ENCODE data around the gene FAM32A.

The FAM32A gene

GRCh38 chr19:16202320-16203255, 17.4 kb downstream of the FAM32A start:
- no peak for DNase-seq (ENCODE audit: low read depth)

GRCh38 chr19:16203256-16204004, 18.2 kb downstream of the FAM32A start:
- no peak for DNase-seq (ENCODE audit: low read depth)

GRCh38 chr19:16204005-16204294, 18.7 kb downstream of the FAM32A start:
- DNase-seq (ENCODE audit: low read depth), result no peak

- no peak for DNase-seq (ENCODE audit: low read depth)
Observed at GRCh38 chr19:16205205-16206045, 20.2 kb downstream of the FAM32A start.

- DNase-seq (ENCODE audit: low read depth), result no peak
Observed at GRCh38 chr19:16206046-16206605, 20.9 kb downstream of the FAM32A start.

GRCh38 chr19:16206637-16207036, 21.4 kb downstream of the FAM32A start:
- DNase-seq (ENCODE audit: low read depth), result no peak

GRCh38 chr19:16207063-16207462, 21.9 kb downstream of the FAM32A start:
- DNase-seq (ENCODE audit: low read depth), result no peak

GRCh38 chr19:16207490-16208025, 22.3 kb downstream of the FAM32A start:
- DNase-seq (ENCODE audit: low read depth), result no peak

- no peak for DNase-seq (ENCODE audit: low read depth)
Observed at GRCh38 chr19:16208064-16208759, 23.0 kb downstream of the FAM32A start.

- DNase-seq (ENCODE audit: low read depth), result no peak
Observed at GRCh38 chr19:16208847-16209665, 23.8 kb downstream of the FAM32A start.

- no peak for DNase-seq (ENCODE audit: low read depth)
Observed at GRCh38 chr19:16210168-16210567, 25.0 kb downstream of the FAM32A start.

- no peak for DNase-seq (ENCODE audit: low read depth)
Observed at GRCh38 chr19:16213076-16213475, 27.9 kb downstream of the FAM32A start.

- no peak for DNase-seq (ENCODE audit: low read depth)
Observed at GRCh38 chr19:16216744-16217670, 31.8 kb downstream of the FAM32A start.

GRCh38 chr19:16217716-16218451, 32.7 kb downstream of the FAM32A start:
- no peak for DNase-seq (ENCODE audit: low read depth)

- no peak for DNase-seq (ENCODE audit: low read depth)
Observed at GRCh38 chr19:16218851-16219250, 33.6 kb downstream of the FAM32A start.

GRCh38 chr19:16222806-16223205, 37.6 kb downstream of the FAM32A start:
- DNase-seq (ENCODE audit: low read depth), result no peak

GRCh38 chr19:16223746-16224145, 38.5 kb downstream of the FAM32A start:
- no peak for DNase-seq (ENCODE audit: low read depth)

GRCh38 chr19:16224293-16225045, 39.3 kb downstream of the FAM32A start:
- no peak for DNase-seq (ENCODE audit: low read depth)
